Tibial nerve (tissue), 4 donors: ENCODE results near the gene ERBB2. TPM values are rescaled to one million over a fixed set of nuclear protein-coding genes. Genes with fewer than 3 reads are reported as not detected.

Experiments used
- DNase-seq, 2 donors: peaks; one replicate each; pipeline ENCODE4 v3.0.0-alpha.2; 2019; ENCODE audit warnings: low spot score in 2 of 2
- H3K27ac ChIP-seq, 4 donors: fragments of 200-600 bp; sonication (generic) in 3 of 4; one replicate each; pipeline ENCODE4 v1.5.1; 2017 to 2019; ENCODE audit warnings: mild to moderate bottlenecking in 1 of 4
- H3K27me3 ChIP-seq, 2 donors: fragments of 200-600 bp; sonication (generic) in 1 of 2; one replicate each; pipeline versions ENCODE4 v1.5.1 to v1.6.0; 2017 to 2019
- H3K36me3 ChIP-seq, 3 donors: fragments of 200-600 bp; sonication (generic); one replicate each; pipeline ENCODE4 v1.5.1; 2018 to 2019
- H3K4me1 ChIP-seq, 4 donors: fragments of 200-600 bp; sonication (generic) in 3 of 4; one replicate each; pipeline ENCODE4 v1.5.1; 2017 to 2019
- H3K4me3 ChIP-seq, 4 donors: fragments of 200-600 bp; sonication (generic) in 3 of 4; one replicate each; pipeline ENCODE4 v1.5.1; 2017 to 2019; ENCODE audit warnings: mild to moderate bottlenecking in 1 of 4, moderate library complexity in 1 of 4
- H3K9me3 ChIP-seq, 4 donors: fragments of 200-600 bp; sonication (generic) in 3 of 4; one replicate each; pipeline ENCODE4 v1.5.1; 2017 to 2019
- EP300 ChIP-seq, 2 donors: sonication (generic); formaldehyde crosslinking; IDR thresholded peaks; one replicate each; pipeline ENCODE4 v1.6.1; 2017; ENCODE audit warnings: antibody characterized with exemption in 2 of 2, mild to moderate bottlenecking in 1 of 2
- POLR2A ChIP-seq, 2 donors: fragments of 450-650 bp; IDR thresholded peaks; one replicate each; pipeline ENCODE4 v1.6.1; 2017; ENCODE audit warnings: antibody characterized with exemption in 2 of 2, mild to moderate bottlenecking in 2 of 2, moderate library complexity in 2 of 2
- WGBS, 2 donors: methylation state at CpG; one replicate each; pipeline ENCODE4 v1.1.5; 2018; 5-methylcytosine and 5-hydroxymethylcytosine counted together
- total RNA-seq, 4 donors: library from RNA; depleted of rRNA; stranded (reverse); fragments of >200 nt; gene quantifications; one replicate each; pipeline ENCODE4 v1.1.0, GENCODE V29; 2016
- TF ChIP-seq, protein P1 (sequence below), 5 experiments: fragments of 200-600 bp in 3 of 5; fragments of 450-650 bp in 2 of 5; sonication (generic) in 3 of 5; IDR thresholded peaks; one replicate each; pipeline ENCODE4 v1.5.1; 2016 to 2019; ENCODE audit warnings: antibody characterized with exemption in 5 of 5, mild to moderate bottlenecking in 3 of 5, moderate library complexity in 2 of 5

The ERBB2 gene
- total RNA-seq, 4 donors from 2014 or later: 101 to 131 (median 114) TPM

DNA sequence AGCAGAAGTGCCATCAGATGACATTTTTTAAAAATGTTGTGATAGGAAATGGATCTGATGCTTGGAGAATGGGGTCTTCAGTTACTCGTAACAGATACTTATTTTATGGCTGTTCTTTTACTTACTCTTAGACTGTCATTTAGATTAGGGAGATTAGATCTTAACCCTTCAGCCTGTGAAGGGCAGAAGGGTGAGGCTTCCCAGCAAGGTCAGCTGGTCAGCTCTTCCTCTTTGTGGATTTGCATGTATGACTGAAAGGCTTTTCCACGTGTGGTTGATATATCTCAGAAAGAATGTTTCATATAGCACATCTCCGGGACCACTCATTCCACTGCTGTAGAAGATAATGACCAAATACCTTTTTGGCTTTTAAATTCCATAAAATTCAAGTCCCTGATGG lies 65.3 kb downstream of the ERBB2 start:
- Histone ChIP-seq H3K36me3 (no peaks in the 10 kb centered on the region), H3K27ac (no peak overlapping the region), H3K4me1 (no peaks in the 10 kb centered on the region), H3K27me3 (peaks cover 0 to 17% of the 10 kb centered on the region in 2 donors), H3K4me3 (no peak overlapping the region), H3K9me3 (no peaks in the 10 kb centered on the region)
- no peak for DNase-seq
- WGBS, 2 donors: 33 to 37% methylated on average over 3 of the region's 3 CpGs
- TF ChIP-seq POLR2A (IDR thresholded peaks at IDR 0.05): no peak
- TF ChIP-seq, protein P1, sequence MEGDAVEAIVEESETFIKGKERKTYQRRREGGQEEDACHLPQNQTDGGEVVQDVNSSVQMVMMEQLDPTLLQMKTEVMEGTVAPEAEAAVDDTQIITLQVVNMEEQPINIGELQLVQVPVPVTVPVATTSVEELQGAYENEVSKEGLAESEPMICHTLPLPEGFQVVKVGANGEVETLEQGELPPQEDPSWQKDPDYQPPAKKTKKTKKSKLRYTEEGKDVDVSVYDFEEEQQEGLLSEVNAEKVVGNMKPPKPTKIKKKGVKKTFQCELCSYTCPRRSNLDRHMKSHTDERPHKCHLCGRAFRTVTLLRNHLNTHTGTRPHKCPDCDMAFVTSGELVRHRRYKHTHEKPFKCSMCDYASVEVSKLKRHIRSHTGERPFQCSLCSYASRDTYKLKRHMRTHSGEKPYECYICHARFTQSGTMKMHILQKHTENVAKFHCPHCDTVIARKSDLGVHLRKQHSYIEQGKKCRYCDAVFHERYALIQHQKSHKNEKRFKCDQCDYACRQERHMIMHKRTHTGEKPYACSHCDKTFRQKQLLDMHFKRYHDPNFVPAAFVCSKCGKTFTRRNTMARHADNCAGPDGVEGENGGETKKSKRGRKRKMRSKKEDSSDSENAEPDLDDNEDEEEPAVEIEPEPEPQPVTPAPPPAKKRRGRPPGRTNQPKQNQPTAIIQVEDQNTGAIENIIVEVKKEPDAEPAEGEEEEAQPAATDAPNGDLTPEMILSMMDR (IDR thresholded peaks at IDR 0.05): no peak
- no peak for TF ChIP-seq EP300 (IDR thresholded peaks at IDR 0.05)

DNA sequence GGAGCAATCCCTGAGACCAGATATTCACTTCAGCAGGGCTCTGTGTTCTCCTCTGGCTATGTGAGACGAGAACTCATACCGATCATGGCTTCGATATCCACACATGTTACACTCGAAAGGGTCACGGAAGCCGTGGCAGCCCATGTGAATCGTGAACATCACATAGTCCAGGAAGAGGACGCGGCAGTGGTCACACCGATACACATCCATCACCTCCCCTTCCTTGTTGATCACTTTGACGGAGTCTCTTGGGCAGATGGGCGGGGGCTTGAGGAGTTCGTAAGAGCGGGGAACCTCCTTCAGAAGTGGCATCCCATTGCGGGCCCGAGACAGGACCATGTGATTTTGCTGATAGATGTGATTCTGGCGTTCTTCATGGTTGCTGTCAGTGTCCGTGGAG lies 65.9 kb downstream of the ERBB2 start:
- no peak overlapping the region for H3K27ac ChIP-seq
- no peak for DNase-seq
- H3K4me3 ChIP-seq: no peak overlapping the region
- 91 to 97% methylated on average over 18 of the region's 18 CpGs for WGBS, 2 donors
- peaks cover 0 to 11% of the 10 kb centered on the region in 2 donors for H3K27me3 ChIP-seq
- H3K4me1 ChIP-seq: no peaks in the 10 kb centered on the region
- H3K9me3 ChIP-seq: no peaks in the 10 kb centered on the region
- TF ChIP-seq, protein P1 (IDR thresholded peaks at IDR 0.05): no peak
- TF ChIP-seq POLR2A (IDR thresholded peaks at IDR 0.05): no peak
- no peak for TF ChIP-seq EP300 (IDR thresholded peaks at IDR 0.05)
- H3K36me3 ChIP-seq: no peaks in the 10 kb centered on the region

DNA sequence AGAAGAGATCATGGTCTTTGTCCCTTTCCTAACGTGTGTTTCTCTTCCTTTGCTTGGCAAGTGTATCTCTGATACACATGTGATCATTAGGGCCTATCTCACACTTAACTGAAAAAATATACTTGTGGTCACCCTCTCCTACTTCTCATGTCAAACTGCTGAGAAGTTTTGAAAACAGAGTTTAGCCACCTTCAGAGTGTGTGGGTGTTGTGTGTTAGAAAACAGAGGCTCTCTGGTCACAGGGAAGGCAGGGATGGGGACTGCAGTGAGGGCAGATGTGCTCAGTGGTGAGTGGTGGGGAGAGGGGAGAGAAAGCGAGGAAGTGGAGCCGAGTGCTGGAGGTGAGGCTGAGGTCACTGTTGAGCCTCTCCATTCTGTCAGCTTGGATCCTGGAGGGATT lies 67.3 kb downstream of the ERBB2 start:
- Histone ChIP-seq H3K27ac (no peak overlapping the region), H3K4me1 (no peaks in the 10 kb centered on the region), H3K36me3 (no peaks in the 10 kb centered on the region), H3K27me3 (peaks cover 0 to 6% of the 10 kb centered on the region in 2 donors), H3K4me3 (no peak overlapping the region), H3K9me3 (no peaks in the 10 kb centered on the region)
- TF ChIP-seq POLR2A (IDR thresholded peaks at IDR 0.05): no peak
- no peak for TF ChIP-seq EP300 (IDR thresholded peaks at IDR 0.05)
- TF ChIP-seq, protein P1 (IDR thresholded peaks at IDR 0.05): no peak
- DNase-seq: no peak
- 37 to 50% methylated on average over 3 of the region's 3 CpGs for WGBS, 2 donors

DNA sequence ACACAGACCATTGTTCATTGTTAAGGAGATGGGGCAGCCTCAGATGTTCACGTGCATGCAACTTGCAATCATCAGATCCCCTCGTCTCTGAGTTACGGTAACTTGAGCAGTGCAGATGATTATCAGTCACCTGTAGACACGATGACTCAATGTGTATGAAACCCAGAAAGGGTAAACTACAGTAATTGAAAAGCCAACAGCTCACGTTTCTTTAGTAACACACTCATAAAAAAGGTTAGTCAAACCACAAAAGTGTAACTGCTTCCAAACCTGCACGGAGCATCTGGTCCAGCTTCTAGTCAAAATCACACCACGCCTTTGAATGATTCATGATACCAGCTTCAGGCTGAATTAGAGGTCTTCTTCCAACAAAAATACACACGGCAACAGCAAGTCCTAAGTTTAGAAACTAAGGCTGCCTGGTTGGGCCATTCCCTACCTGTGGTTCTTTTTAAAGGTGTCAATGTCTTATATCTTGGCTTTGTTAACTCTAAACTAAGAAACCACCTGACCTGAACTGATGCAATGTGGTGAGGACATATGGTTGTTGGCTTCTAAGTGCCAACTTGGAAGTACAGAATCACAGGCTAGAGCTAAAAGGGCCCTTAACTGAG lies 70.2 kb downstream of the ERBB2 start:
- no peaks in the 10 kb centered on the region for H3K36me3 ChIP-seq
- H3K27ac ChIP-seq: no peak overlapping the region
- no peak for DNase-seq
- no peaks in the 10 kb centered on the region for H3K9me3 ChIP-seq
- no peaks in the 10 kb centered on the region for H3K4me1 ChIP-seq
- H3K4me3 ChIP-seq: no peak overlapping the region
- peaks cover 0 to 17% of the 10 kb centered on the region in 2 donors for H3K27me3 ChIP-seq
- 59 to 62% methylated on average over 8 of the region's 8 CpGs for WGBS, 2 donors
- TF ChIP-seq EP300 (IDR thresholded peaks at IDR 0.05) (no peak), POLR2A (IDR thresholded peaks at IDR 0.05) (no peak)
- TF ChIP-seq, protein P1 (IDR thresholded peaks at IDR 0.05): no peak

DNA sequence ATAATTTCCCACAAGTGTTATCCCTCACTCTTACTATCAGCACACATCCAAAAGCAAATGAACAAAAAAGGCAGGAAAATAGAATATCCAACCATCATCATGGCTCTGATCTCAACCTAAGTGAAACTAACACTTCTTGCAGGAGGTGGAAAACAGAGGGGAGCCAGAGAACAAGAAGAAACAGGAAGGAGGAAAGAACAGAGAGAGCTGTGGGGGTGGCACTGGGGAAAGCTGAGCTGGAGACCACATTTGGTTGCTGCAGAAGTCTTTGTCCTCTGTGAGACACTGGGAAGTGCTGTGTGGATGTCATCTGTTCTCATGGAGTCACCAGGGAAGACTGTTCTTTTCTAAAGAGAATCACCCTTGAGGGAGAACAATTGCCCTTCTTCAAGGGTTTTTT lies 72.6 kb downstream of the ERBB2 start:
- Histone ChIP-seq H3K27me3 (peaks cover 0 to 31% of the 10 kb centered on the region in 2 donors), H3K27ac (peak overlapping the region in 1 of 4 donors; percentile 64), H3K36me3 (no peaks in the 10 kb centered on the region), H3K4me3 (no peak overlapping the region), H3K9me3 (no peaks in the 10 kb centered on the region), H3K4me1 (no peaks in the 10 kb centered on the region)
- no peak for DNase-seq
- no peak for TF ChIP-seq POLR2A (IDR thresholded peaks at IDR 0.05)
- TF ChIP-seq EP300 (IDR thresholded peaks at IDR 0.05): no peak
- TF ChIP-seq, protein P1 (IDR thresholded peaks at IDR 0.05): no peak
